ENCODE results near the gene NR5A2.

GRCh38 chr1:200181861-200182260 is 154.4 kb downstream of the NR5A2 start:
- TF ChIP-seq CTCF (IDR thresholded peaks at IDR 0.05) (no peak), POLR2A (IDR thresholded peaks at IDR 0.05) (no peak), POLR2AphosphoS5 (IDR thresholded peaks at IDR 0.05) (no peak)
